DOHH2 (cell line): ENCODE data around the gene SORBS2.

Experiments
- CTCF ChIP-seq: fragments of 200-600 bp; sonication (generic); IDR thresholded peaks from one replicate; pipeline ENCODE4 v1.5.1; 2014; ENCODE audit warnings: antibody characterized with exemption, mild to moderate bottlenecking, low read depth, low read length; ENCODE audit not compliant: poor library complexity, severe bottlenecking
- EZH2phosphoT487 ChIP-seq: fragments of 200-600 bp; sonication (generic); IDR thresholded peaks from 2 replicates; pipeline ENCODE4 v1.6.1; 2017; ENCODE audit warnings: borderline replicate concordance, mild to moderate bottlenecking, antibody characterized with exemption, low read length, moderate library complexity, mixed read lengths

GRCh38 chr4:185837415-185838103 is 25.6 kb upstream of the SORBS2 start:
- TF ChIP-seq CTCF (no peak), EZH2phosphoT487 (no peak)
